ENCODE results near the gene RHOXF2B.
A peak's percentile ranks its signal among the peaks of the same experiment; 100 is the strongest.
"Not testable (repeated sequence)": the region's sequence is repeated elsewhere in the genome, so short reads cannot be mapped to it uniquely, and the experiment has no call there.

The RHOXF2B gene

GRCh38 chrX:120077590-120077989 lies at the start of gene RHOXF2B:
TSS of gene RHOXF2B (minus strand) at chrX:120077690. CDS start at chrX:120077552, 138 bp downstream.
- not testable (repeated sequence) for DNase-seq

GRCh38 chrX:120125444-120125843 lies 48.0 kb upstream of the RHOXF2B start:
- DNase-seq, result no peak

GRCh38 chrX:120120223-120120622 lies 42.7 kb upstream of the RHOXF2B start:
- no peak for DNase-seq

- DNase-seq, result no peak
These were observed 38.0 kb upstream of the RHOXF2B start, which contains the start of gene RHOXF1 for GRCh38 chrX:120115438-120115963. TSS of gene RHOXF1 (minus strand) at chrX:120115913. CDS start at chrX:120115862, 51 bp downstream.

- no peak for DNase-seq
These were observed 34.1 kb upstream of the RHOXF2B start for GRCh38 chrX:120111611-120112010.

- DNase-seq, result no peak
These were observed 31.9 kb upstream of the RHOXF2B start for GRCh38 chrX:120109378-120109777.

DNA sequence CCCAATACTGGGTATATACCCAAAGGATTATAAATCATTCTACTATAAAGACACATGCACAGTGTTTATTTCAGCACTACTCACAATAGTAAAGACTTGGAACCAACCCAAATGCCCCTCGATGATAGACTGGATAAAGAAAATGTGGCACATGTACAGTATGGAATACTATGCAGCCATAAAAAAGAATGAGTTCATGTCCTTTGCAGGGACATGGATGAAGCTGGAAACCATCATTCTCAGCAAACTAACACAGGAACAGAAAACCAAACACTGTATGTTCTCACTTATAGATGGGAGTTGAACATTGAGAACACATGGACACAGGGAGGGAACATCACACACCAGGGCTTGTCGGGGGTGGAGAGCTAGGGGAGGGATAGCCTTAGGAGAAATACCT lies 27.2 kb upstream of the RHOXF2B start:
- DNase-seq, result not testable (repeated sequence)

- DNase-seq, result not testable (repeated sequence)
These were observed 23.6 kb upstream of the RHOXF2B start for GRCh38 chrX:120101057-120101456.

- no peak for DNase-seq
These were observed 12.7 kb upstream of the RHOXF2B start for GRCh38 chrX:120090208-120090607.

GRCh38 chrX:120087289-120088017 lies 10.0 kb upstream of the RHOXF2B start:
- no peak for DNase-seq

- DNase-seq, result not testable (repeated sequence)
These were observed 8.2 kb upstream of the RHOXF2B start for GRCh38 chrX:120085553-120086185.

DNA sequence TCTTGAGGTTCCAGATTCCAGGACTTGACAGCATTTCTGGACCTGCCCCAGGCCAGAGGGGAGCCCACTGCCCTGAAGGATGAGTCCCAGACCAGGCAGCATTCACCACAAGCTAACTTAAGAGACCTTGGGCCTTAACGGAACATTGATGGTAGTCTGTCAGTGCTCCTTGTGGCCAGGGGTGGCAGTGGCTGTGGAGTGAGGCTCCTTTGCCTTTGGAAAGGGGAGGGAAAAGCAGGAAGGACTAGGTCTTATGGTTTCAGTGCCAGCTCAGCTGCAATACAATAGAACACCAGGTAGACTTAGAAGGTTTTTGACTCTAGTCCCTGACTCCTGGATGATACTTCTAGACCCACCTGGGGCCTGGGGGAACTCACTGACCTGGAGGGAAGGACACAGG lies 11.3 kb downstream of the RHOXF2B start:
- not testable (repeated sequence) for DNase-seq

DNA sequence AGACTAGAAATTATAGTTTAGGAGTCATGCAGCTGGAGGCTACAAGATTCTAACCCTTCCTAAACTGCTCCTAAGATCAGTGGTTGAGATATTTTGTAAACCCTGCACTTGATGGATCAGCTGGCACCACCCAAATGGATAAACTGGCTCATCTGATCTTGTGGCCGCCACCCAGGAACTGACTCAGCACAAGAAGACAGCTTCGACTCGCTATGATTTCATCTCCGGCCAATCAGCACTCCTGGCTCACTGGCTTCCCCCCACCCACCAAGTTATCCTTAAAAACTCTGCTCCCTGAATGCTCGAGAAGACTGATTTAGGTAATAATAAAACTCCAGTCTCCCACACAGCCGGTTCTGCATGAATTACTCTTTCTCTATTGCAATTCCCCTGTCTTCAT lies 34.8 kb downstream of the RHOXF2B start:
- DNase-seq, result not testable (repeated sequence)

- DNase-seq, result not testable (repeated sequence)
These were observed 35.2 kb downstream of the RHOXF2B start for GRCh38 chrX:120042247-120042646.

DNA sequence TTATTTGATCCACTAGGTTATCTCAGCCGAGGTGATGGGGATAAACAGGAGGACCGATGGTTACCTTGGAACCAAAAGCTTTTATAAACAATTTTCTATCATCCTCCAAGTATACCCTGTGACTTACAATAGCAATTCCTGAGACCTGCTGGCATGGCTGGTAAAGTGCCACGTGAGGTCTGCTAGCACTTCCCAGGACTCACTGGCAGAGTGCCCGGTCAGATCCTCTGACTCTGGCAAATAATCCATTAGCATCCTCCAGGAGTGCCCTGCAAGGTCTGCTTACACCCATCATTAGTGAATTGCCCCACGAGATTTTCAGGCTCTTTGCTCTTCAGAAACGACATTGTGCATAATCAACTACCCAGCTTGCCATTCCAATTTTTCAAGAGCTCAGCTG lies 37.3 kb downstream of the RHOXF2B start:
- not testable (repeated sequence) for DNase-seq

GRCh38 chrX:120039087-120039733 lies 38.3 kb downstream of the RHOXF2B start:
- not testable (repeated sequence) for DNase-seq

GRCh38 chrX:120036704-120037103 lies 40.8 kb downstream of the RHOXF2B start:
- DNase-seq, result no peak

- not testable (repeated sequence) for DNase-seq
These were observed 41.8 kb downstream of the RHOXF2B start for GRCh38 chrX:120035522-120036309.

- DNase-seq, result no peak
These were observed 48.1 kb downstream of the RHOXF2B start for GRCh38 chrX:120029354-120029753.

DNA sequence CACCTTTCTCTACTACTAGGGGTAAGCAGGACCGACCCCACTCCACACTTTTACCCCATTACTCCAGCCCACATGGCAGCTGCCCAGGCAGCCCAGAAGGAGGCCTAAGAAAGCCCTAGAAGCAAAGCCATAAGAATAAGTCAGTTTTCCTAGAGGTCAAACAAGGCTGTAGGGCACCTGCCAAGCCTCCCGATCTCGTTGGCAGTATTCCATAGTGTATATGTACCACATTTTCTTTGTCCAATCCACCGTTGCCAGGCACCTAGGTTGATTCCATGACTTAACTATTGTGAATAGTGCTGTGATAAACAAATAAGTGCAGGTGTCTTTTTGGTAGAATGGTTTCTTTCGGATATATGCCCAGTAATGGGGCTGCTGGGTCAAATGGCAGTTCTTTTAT lies 54.2 kb downstream of the RHOXF2B start:
- peak; percentile 48 for DNase-seq

DNA sequence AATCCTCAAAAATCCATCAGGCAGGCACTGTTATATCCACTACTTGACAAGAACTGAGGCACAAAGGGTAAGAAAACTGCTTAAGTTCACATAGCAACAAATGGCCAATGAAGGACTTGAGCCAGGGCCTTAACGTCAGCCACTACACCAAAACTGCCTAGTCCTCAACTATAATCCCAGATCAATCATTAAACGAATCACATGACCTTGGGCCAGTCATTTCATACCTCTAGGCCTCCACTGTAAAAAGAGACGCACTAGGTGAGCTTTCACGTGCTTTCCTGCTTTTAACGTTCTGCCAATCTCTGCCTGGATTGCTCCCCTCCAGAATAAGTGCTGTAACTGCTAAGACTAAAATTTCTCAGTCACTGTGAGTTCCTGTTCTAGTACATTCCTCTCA lies 54.7 kb downstream of the RHOXF2B start:
- DNase-seq, result no peak
